Tibial artery (tissue), 4 donors: ENCODE results near the gene TNFSF11.

Experiments used
- DNase-seq, 2 donors: peaks; one replicate each; pipeline ENCODE4 v3.0.0-alpha.2; 2019
- H3K27ac ChIP-seq, 2 donors: fragments of 200-600 bp; sonication (generic) in 1 of 2; 1 replicate in 1 of 2; 2 replicates in 1 of 2; pipeline ENCODE4 v1.5.1; 2018 to 2019; ENCODE audit warnings: mild to moderate bottlenecking in 1 of 2
- H3K27me3 ChIP-seq, 2 donors: fragments of 200-600 bp; sonication (generic) in 1 of 2; one replicate each; pipeline versions ENCODE4 v1.5.1 to v1.6.0; 2016 to 2019
- H3K36me3 ChIP-seq, 3 donors: fragments of 200-600 bp; sonication (generic) in 2 of 3; one replicate each; pipeline ENCODE4 v1.5.1; 2016 to 2019; ENCODE audit warnings: mild to moderate bottlenecking in 2 of 3
- H3K4me1 ChIP-seq, 4 donors: fragments of 200-600 bp; sonication (generic) in 2 of 4; 1 replicate in 3 of 4; 2 replicates in 1 of 4; pipeline ENCODE4 v1.5.1; 2016 to 2019
- H3K4me3 ChIP-seq, 2 donors: fragments of 200-600 bp; sonication (generic) in 1 of 2; 1 replicate in 1 of 2; 2 replicates in 1 of 2; pipeline ENCODE4 v1.5.1; 2018 to 2019; ENCODE audit warnings: mild to moderate bottlenecking in 2 of 2
- H3K9me3 ChIP-seq, 3 donors: fragments of 200-600 bp; sonication (generic) in 1 of 3; one replicate each; pipeline ENCODE4 v1.5.1; 2016 to 2019
- CTCF ChIP-seq, 2 experiments: fragments of 200-600 bp in 1 of 2; fragments of 450-650 bp in 1 of 2; IDR thresholded peaks; one replicate each; pipeline ENCODE4 v1.5.1; 2017 to 2019; ENCODE audit warnings: antibody characterized with exemption in 2 of 2, mild to moderate bottlenecking in 1 of 2, moderate library complexity in 1 of 2
- intact Hi-C: fragments of 100-400 bp; cut with DNase I; formaldehyde crosslinking; loops from one replicate; pipeline ENCODE4 v1.15.0; 2023; ENCODE audit warnings: low total_unique reads

The TNFSF11 gene

GRCh38 chr13:42650506-42650905, 76.6 kb downstream of the TNFSF11 start:
- H3K27me3 ChIP-seq: no peaks in the 10 kb centered on the region
- H3K9me3 ChIP-seq: no peaks in the 10 kb centered on the region
- no peak for DNase-seq
- H3K36me3 ChIP-seq: no peaks in the 10 kb centered on the region
- H3K27ac ChIP-seq: no peak overlapping the region
- intact Hi-C loops: no loop called here
- no peak for TF ChIP-seq CTCF (IDR thresholded peaks at IDR 0.05)
- H3K4me1 ChIP-seq: no peaks in the 10 kb centered on the region
- H3K4me3 ChIP-seq: no peak overlapping the region

GRCh38 chr13:42651936-42652641, 78.1 kb downstream of the TNFSF11 start:
- H3K27me3 ChIP-seq: no peaks in the 10 kb centered on the region
- DNase-seq: no peak
- H3K9me3 ChIP-seq: no peaks in the 10 kb centered on the region
- no peak overlapping the region for H3K27ac ChIP-seq
- TF ChIP-seq CTCF (IDR thresholded peaks at IDR 0.05): no peak
- no peaks in the 10 kb centered on the region for H3K36me3 ChIP-seq
- intact Hi-C loops: no loop called here
- no peaks in the 10 kb centered on the region for H3K4me1 ChIP-seq
- no peak overlapping the region for H3K4me3 ChIP-seq

GRCh38 chr13:42652642-42653415, 78.9 kb downstream of the TNFSF11 start:
- Histone ChIP-seq H3K4me3 (no peak overlapping the region), H3K9me3 (no peaks in the 10 kb centered on the region), H3K4me1 (no peaks in the 10 kb centered on the region), H3K27me3 (no peaks in the 10 kb centered on the region), H3K36me3 (no peaks in the 10 kb centered on the region), H3K27ac (no peak overlapping the region)
- intact Hi-C loops: no loop called here
- no peak for DNase-seq
- TF ChIP-seq CTCF (IDR thresholded peaks at IDR 0.05): no peak

GRCh38 chr13:42653679-42654078, 79.7 kb downstream of the TNFSF11 start:
- Histone ChIP-seq H3K36me3 (no peaks in the 10 kb centered on the region), H3K27ac (no peak overlapping the region), H3K9me3 (no peaks in the 10 kb centered on the region), H3K4me3 (no peak overlapping the region), H3K27me3 (no peaks in the 10 kb centered on the region), H3K4me1 (no peaks in the 10 kb centered on the region)
- no peak for DNase-seq
- no peak for TF ChIP-seq CTCF (IDR thresholded peaks at IDR 0.05)
- intact Hi-C loops: no loop called here

- no peak overlapping the region for H3K27ac ChIP-seq
- DNase-seq: no peak
- no peaks in the 10 kb centered on the region for H3K9me3 ChIP-seq
- no peaks in the 10 kb centered on the region for H3K4me1 ChIP-seq
- TF ChIP-seq CTCF (IDR thresholded peaks at IDR 0.05): no peak
- H3K27me3 ChIP-seq: peaks cover 0 to 4% of the 10 kb centered on the region in 2 donors
- intact Hi-C loops: no loop called here
- no peak overlapping the region for H3K4me3 ChIP-seq
- no peaks in the 10 kb centered on the region for H3K36me3 ChIP-seq
These were observed 80.3 kb downstream of the TNFSF11 start for GRCh38 chr13:42654212-42654611.
